MM.1S (cell line): ENCODE measurements around the gene DFFB.

Experiments used
- EZH2phosphoT487 ChIP-seq: fragments of 300-600 bp; sonication (generic); IDR thresholded peaks from 2 replicates; pipeline ENCODE4 v1.6.1; 2018; ENCODE audit warnings: antibody characterized with exemption, low read length
- TF ChIP-seq, protein P1 (sequence below): fragments of 300-600 bp; sonication (generic); IDR thresholded peaks from 2 replicates; pipeline ENCODE4 v1.5.1; 2016; ENCODE audit warnings: antibody characterized with exemption, low read length, mixed read lengths

DNA sequence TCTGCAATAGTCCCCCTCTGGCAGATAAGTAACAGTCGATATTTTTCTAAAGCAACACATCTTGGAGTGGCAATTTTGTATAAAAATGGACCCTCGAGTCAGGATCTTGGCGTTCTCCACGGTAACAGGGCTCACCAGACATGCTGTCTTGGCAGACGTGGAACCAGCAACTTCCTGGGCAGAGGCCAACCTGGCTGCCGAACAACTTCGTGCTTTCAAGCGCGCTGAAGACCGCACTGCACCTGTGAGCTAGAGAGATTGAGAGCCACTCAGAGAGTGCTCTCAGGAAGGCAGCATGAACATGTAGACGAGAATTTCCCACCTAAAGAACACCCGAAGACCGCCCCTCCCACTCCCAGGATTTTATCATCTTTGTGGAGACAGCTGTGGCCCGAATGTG is 35.5 kb downstream of the DFFB start:
- TF ChIP-seq, protein P1, sequence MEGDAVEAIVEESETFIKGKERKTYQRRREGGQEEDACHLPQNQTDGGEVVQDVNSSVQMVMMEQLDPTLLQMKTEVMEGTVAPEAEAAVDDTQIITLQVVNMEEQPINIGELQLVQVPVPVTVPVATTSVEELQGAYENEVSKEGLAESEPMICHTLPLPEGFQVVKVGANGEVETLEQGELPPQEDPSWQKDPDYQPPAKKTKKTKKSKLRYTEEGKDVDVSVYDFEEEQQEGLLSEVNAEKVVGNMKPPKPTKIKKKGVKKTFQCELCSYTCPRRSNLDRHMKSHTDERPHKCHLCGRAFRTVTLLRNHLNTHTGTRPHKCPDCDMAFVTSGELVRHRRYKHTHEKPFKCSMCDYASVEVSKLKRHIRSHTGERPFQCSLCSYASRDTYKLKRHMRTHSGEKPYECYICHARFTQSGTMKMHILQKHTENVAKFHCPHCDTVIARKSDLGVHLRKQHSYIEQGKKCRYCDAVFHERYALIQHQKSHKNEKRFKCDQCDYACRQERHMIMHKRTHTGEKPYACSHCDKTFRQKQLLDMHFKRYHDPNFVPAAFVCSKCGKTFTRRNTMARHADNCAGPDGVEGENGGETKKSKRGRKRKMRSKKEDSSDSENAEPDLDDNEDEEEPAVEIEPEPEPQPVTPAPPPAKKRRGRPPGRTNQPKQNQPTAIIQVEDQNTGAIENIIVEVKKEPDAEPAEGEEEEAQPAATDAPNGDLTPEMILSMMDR: no peak
- TF ChIP-seq EZH2phosphoT487: no peak
